ENCODE measurements around the gene FCGR3B.
A peak's percentile ranks its signal among the peaks of the same experiment; 100 is the strongest.
"Not testable (repeated sequence)": the region's sequence is repeated elsewhere in the genome, so short reads cannot be mapped to it uniquely, and the experiment has no call there.

The FCGR3B gene

DNA sequence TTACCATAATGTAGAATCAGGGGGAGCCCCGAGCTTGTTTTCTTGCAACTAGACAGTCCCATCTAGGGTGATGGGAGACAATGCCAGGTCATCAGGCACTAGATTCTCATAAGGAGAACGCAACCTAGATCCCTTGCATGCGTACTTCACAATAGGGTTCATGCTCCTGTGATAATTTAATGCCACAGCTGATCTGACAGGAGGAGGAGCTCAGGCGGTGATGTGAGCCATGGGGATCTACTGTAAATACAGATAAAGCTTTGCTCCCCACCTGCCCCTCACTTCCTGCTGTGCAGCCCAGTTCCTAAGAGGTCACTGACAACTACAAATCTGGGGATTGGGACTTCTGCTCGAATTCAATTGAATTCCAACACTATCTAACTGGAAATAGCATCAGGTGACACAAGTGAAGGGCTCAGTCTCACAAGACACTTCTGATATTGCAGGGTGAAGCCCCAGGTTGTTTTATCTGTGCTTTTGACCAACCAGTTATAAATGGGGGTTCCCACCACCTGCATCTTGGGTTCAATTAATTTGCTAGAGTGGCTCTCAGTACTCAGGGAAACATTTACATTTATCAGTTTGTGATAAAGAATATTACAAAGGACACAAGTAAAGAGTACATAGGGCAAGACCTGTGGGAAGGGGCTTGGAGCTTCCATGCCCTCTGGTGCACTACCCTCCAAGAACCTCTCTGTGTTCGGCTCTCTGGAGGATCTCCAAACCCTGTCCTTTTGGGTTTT lies 7.4 kb upstream of the FCGR3B start:
- FAIRE-seq: not testable (repeated sequence)

- not testable (repeated sequence) for FAIRE-seq
Measured at GRCh38 chr1:161636976-161637375, 6.0 kb upstream of the FCGR3B start.

- FAIRE-seq: not testable (repeated sequence)
Measured at GRCh38 chr1:161636189-161636782, 5.3 kb upstream of the FCGR3B start.

GRCh38 chr1:161634993-161635392 lies 4.0 kb upstream of the FCGR3B start:
- FAIRE-seq: not testable (repeated sequence)

DNA sequence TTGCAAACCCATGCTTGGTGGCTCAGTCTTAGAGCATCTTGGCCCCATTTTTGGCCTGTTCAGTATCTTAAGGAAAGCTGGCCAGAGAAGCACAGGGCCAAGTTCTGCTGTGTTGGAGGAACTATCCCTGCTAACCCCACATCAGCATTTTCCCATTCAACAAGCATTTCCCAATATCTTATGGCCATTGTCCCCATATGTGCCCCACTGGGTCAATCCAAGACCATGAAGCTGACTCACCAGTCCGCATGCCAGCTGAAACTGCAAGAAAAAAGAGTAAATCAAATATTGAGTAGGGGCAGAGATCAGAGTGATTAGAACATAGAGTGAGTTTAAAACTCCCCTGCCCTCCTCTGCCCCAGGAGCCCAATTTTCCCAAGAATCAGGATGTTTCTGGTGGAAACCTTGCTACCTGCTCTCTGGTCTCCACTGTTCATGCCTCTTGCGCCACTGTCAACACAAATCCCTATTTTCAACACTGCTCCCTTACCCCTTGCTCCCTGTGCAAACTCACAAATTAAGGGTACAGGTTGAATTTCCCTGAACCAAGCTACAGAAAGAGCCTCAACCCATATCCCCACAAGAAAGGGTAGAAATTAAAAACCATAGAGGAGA lies 741 bp downstream of the FCGR3B start:
- not testable (repeated sequence) for FAIRE-seq

- not testable (repeated sequence) for FAIRE-seq
Measured at GRCh38 chr1:161626445-161627146, 4.4 kb downstream of the FCGR3B start.

DNA sequence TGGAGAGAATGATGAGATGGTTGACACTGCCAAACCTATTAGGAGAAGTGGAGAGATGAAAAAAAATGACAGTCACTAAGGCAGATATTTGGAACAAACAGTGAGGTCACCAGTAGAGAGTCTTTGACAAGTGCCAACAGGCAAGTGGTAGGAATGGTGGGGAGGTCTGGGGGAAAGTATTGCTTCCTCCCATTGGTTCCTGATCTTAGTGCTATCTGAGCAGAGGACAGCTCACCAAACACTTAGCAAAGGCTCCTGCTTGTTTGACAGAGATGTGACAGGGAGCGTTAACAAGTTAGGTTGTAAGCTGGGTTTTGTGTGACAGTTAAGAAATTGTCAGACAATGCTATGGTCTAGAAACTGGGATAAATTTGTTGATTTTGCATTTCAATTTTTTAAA lies 6.4 kb downstream of the FCGR3B start:
- not testable (repeated sequence) for FAIRE-seq

DNA sequence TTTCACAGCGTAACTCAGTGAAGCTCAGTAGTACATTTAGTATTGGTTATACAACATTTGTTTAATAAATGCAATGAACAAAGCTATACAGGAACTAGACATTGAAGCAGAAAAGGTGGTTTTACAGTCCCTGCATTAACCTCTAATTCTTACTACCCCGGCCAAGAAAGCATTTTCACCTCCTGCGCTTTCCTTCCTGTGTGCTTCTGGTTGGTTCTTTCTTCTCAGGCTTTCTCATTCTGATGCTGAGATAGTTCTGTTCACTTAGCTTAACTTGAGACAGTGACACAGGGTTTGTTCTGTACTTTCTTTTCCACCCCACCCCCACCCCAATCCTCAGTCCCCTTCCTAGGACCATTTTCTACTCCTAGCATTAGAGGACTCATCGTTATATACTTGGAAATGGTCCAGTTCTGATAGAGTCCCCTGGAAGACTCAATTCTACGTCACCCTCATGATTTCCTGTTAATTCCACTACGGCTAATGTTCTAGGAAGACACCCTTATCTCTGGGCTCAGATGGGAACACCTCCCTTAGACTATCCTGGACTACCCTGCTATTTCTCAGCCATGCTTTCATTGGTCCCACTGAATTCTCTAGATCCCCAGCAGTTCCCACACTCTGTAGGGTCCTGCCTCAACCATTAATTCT lies 7.5 kb downstream of the FCGR3B start:
- not testable (repeated sequence) for FAIRE-seq

DNA sequence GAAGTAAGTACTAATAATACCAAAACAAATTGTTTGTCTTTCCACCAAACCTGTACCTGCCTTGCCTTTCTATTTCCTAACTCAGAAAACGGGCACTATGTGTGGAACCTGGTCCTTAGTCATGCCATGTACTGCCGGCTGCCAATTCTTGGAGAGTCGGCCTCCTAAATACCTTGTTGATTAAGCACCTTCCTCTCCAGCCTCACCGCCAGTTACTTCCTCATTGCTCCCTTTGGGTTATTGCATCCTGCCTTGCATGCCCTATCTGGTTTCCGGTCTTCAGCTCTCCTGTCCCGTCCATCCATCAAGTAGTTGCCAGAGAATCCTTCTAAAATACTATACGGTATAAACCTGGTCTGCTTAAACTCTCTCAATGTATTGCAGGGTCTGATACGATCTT lies 8.9 kb downstream of the FCGR3B start:
- FAIRE-seq: not testable (repeated sequence)

GRCh38 chr1:161621181-161622000 lies 9.6 kb downstream of the FCGR3B start:
- not testable (repeated sequence) for FAIRE-seq

GRCh38 chr1:161620399-161620798 lies 10.6 kb downstream of the FCGR3B start:
- not testable (repeated sequence) for FAIRE-seq

DNA sequence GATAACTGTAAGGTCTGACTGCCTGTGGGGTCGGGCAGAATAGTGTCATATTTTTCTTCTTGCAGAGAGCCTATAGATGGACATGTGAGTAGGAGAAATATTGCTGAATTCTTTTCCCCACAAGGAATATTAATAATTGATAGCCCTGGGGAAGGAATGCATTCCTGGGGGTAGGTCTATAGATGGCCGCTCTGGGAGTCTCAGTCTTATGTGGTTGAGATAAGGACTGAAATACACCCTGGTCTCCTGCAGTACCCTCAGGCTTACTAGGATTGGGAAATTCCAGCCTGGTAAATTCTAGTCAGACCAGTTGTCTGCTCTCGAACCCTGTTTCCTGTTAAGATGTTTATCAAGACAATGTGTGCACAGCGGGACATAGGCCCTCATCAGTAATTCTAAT lies 12.5 kb downstream of the FCGR3B start:
- FAIRE-seq: not testable (repeated sequence)

GRCh38 chr1:161616417-161616816 lies 14.6 kb downstream of the FCGR3B start:
- FAIRE-seq: not testable (repeated sequence)

DNA sequence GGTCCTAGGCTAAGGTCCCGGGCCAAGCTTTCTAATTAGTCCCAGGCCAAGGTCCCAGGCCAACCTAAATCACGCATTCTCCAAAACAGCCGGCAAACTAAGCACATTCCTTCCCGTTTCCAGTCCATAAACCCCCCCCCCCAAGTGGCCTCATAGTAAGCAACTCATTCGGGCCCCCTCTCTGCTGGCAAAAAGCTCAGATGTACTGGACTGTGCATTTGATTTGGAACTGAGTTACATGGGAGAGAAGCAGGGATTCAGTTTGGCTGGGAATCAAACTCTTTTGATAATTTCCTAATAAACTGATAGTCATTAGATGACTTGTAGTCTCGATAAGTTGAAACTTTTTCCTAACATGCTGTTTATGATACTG lies 17.8 kb downstream of the FCGR3B start:
- not testable (repeated sequence) for FAIRE-seq

- peak; percentile 75 for FAIRE-seq
Measured at GRCh38 chr1:161612322-161613141, 18.4 kb downstream of the FCGR3B start.

GRCh38 chr1:161611866-161612321 lies 19.1 kb downstream of the FCGR3B start:
- not testable (repeated sequence) for FAIRE-seq

- FAIRE-seq: not testable (repeated sequence)
Measured at GRCh38 chr1:161610198-161610597, 20.8 kb downstream of the FCGR3B start.

GRCh38 chr1:161606541-161607336 lies 24.2 kb downstream of the FCGR3B start:
- FAIRE-seq: not testable (repeated sequence)

- not testable (repeated sequence) for FAIRE-seq
Measured at GRCh38 chr1:161605762-161606540, 25.0 kb downstream of the FCGR3B start.

Measured in endometrium (tissue), 2 donors.